Lower leg skin (tissue), 3 donors: ENCODE results near the gene LHX1.

Experiments
- CTCF ChIP-seq, 3 donors: fragments of 450-650 bp; IDR thresholded peaks; one replicate each; pipeline ENCODE4 v1.5.1; 2016; ENCODE audit warnings: antibody characterized with exemption in 3 of 3, mild to moderate bottlenecking in 3 of 3, moderate library complexity in 2 of 3
- POLR2A ChIP-seq, 2 donors: fragments of 450-650 bp; IDR thresholded peaks; one replicate each; pipeline ENCODE4 v1.6.1; 2016 to 2017; ENCODE audit warnings: antibody characterized with exemption in 2 of 2, mild to moderate bottlenecking in 1 of 2, moderate library complexity in 1 of 2

- no peak for TF ChIP-seq CTCF (IDR thresholded peaks at IDR 0.05)
- TF ChIP-seq POLR2A (IDR thresholded peaks at IDR 0.05), result no peak
Observed at GRCh38 chr17:36923814-36924221, 13.5 kb upstream of the LHX1 start.
